Right ventricle myocardium inferior (tissue), 1 donor: Measurements from ENCODE around the gene MAT2B. TPM values are rescaled to one million over a fixed set of nuclear protein-coding genes. Genes with fewer than 3 reads are reported as not detected.
"Not testable (repeated sequence)": the region's sequence is repeated elsewhere in the genome, so short reads cannot be mapped to it uniquely, and the experiment has no call there.

Experiments used
- ATAC-seq: fragments of 200-7000 bp; cut with Tn5 transposase; one replicate; pipeline ENCODE4 v1.9.1; 2020; ENCODE audit warnings: mild to moderate bottlenecking, moderate library complexity
- DNase-seq: peaks from one replicate; pipeline ENCODE4 v3.0.0; 2021; ENCODE audit errors: missing footprints
- intact Hi-C: fragments of 100-400 bp; cut with DNase I; formaldehyde crosslinking; loops from one replicate; pipeline ENCODE4 v1.11.0; 2022
- total RNA-seq: library from RNA; stranded (reverse); fragmentation: NEBNext Ultra II Directional; extraction: Animal tissue kit (Norgen Biotek cat#: 25700); gene quantifications from one replicate; pipeline ENCODE4 v1.2.1, GENCODE V29; 2021
- donor health status: DM: no; HTN: yes; CAD: no; lungs with severe emphysema.

Gene MAT2B
- total RNA-seq, 1 donor from 2014 or later = 59.1 TPM

GRCh38 chr5:163498886-163499285 is 6.5 kb upstream of the MAT2B start:
- no peak for ATAC-seq
- intact Hi-C loops = no loop called here

GRCh38 chr5:163502521-163502920 is 2.9 kb upstream of the MAT2B start:
- intact Hi-C loops = loop anchor here (2.0 kb wide), 1 partner anchor 66 kb away; the partner anchor contains the start of gene CCNG1
- ATAC-seq = no peak
- DNase-seq = no peak

More at GRCh38 chr5:163498886-163499285, 6.5 kb upstream of the MAT2B start:
- DNase-seq = no peak

- DNase-seq (no peak), ATAC-seq (peak; percentile 17)
- intact Hi-C loops = loop anchor here (2.0 kb wide), 1 partner anchor 67 kb away; the partner anchor contains the start of gene CCNG1
Measured at GRCh38 chr5:163503106-163504078, 2.0 kb upstream of the MAT2B start.

DNA sequence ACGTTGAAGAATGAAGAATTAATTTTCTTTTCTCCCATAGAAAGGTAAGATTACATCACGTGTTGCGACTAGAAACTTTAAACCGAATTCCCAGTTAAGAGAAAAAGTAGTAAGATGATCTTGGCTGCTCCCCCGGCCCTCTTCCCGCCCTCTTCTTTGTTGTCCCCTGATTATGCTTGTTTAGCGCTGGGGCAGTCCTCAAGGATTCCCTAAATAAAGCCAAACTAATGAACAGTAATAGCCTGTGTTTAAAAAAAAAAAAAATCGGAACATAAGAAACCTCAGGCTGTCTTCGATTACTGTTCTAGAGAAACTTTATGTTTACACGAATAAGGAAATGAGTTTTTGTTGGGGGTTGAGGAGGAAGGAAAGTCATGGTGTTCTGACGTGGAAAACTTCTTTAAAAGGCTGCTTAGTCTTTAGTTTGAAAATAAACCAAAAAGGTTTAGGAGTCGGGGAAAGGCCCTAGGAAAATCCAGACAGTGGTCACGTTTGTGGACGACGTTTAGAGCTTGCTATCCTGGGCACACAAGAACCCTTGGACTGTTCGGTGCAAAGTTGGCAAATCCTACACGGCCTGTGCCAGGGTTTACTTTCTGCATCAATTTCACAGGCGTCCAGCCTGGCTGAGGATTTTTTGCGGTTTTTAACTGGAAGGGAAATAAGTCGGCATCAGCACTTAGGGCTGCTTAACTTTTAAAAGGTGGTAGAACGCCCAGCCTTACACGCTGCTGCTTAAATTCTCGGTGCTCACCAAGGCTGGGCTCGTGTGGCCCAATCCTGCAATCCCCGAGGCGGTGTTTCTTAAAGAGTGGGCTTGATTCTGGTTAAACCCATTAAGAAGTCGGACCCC is 1.1 kb upstream of the MAT2B start:
- peak; percentile 57 for DNase-seq
- peak; percentile 30 for ATAC-seq
- intact Hi-C loops = no loop called here

DNA sequence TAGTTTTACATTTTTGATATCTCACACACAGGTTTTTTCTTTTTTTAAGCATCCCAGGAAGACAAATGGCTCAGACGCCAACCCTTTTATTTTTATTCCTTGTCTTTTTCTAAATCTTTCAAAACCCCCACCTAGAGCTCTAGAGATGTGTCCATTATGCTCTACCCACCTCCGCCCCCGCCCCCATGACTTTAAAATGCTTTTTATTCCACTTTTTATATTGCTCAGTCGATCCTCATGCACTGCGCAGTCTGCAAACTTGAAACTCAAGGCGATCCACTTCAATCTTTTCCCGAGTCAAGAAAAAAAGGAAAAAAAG is 411 bp upstream of the MAT2B start:
- intact Hi-C loops = loop anchor here (1.0 kb wide), 1 partner anchor 45 kb away; the partner anchor contains the start of genes HMMR and NUDCD2
- no peak for DNase-seq
- ATAC-seq = peak; percentile 1

DNA sequence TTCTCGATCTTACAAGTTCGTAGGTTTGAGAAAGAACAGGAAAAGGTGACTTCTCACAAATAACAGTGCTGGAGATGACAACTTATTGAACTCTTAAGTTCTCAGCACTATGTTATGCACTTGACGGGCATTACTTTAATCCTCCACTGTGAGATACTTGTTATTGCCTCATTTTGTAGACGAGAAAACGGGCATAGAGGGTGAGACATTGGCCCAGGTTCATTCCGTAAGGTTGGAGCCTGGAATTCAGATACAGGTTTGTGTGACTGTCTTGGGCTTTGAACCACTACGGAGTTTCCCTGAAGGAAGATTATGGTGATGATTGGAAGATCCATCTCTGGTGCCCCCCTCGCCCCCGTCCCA is 657 bp downstream of the MAT2B start:
- no peak for ATAC-seq
- DNase-seq = no peak
- intact Hi-C loops = no loop called here

GRCh38 chr5:163506726-163507125 is 1.3 kb downstream of the MAT2B start:
- intact Hi-C loops = no loop called here
- DNase-seq (no peak), ATAC-seq (no peak)

GRCh38 chr5:163508753-163509152 is 3.3 kb downstream of the MAT2B start:
- intact Hi-C loops = no loop called here
- ATAC-seq (no peak), DNase-seq (no peak)

GRCh38 chr5:163509291-163509951 is 4.0 kb downstream of the MAT2B start:
- no peak for DNase-seq
- intact Hi-C loops = no loop called here
- ATAC-seq = no peak

GRCh38 chr5:163512526-163512925 is 7.1 kb downstream of the MAT2B start:
- intact Hi-C loops = no loop called here

GRCh38 chr5:163525096-163525495 is 19.7 kb downstream of the MAT2B start:
- no peak for ATAC-seq
- intact Hi-C loops = no loop called here
- DNase-seq = no peak

More at GRCh38 chr5:163512526-163512925, 7.1 kb downstream of the MAT2B start:
- DNase-seq = no peak
- ATAC-seq = no peak

DNA sequence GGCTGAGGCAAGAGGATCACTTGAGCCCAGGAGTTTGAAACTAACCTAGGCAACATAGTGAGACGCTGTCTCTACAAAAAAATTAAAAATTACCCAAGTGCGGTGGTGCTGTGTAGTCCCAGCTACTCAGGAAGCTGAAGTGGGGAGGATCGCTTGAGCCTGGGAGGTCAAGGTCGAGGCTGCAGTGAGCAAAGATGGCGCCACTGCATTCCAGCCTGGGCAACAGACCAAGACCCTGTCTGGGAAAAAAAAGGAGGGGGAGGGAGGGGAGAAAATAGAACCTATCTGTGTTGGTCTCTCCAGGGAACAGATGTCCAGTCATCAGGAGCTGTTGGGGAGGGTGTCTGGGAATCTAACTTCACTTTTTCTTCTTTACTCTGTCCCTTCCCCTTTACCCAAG is 24.3 kb downstream of the MAT2B start:
- intact Hi-C loops = no loop called here
- ATAC-seq = peak; percentile 85
- DNase-seq = no peak

- ATAC-seq (no peak), DNase-seq (no peak)
- intact Hi-C loops = no loop called here
Measured at GRCh38 chr5:163531272-163531671, 25.9 kb downstream of the MAT2B start.

- DNase-seq = no peak
- intact Hi-C loops = no loop called here
- no peak for ATAC-seq
Measured at GRCh38 chr5:163532171-163533084, 27.0 kb downstream of the MAT2B start.

GRCh38 chr5:163533223-163533622 is 27.8 kb downstream of the MAT2B start:
- intact Hi-C loops = no loop called here
- DNase-seq = no peak
- no peak for ATAC-seq

DNA sequence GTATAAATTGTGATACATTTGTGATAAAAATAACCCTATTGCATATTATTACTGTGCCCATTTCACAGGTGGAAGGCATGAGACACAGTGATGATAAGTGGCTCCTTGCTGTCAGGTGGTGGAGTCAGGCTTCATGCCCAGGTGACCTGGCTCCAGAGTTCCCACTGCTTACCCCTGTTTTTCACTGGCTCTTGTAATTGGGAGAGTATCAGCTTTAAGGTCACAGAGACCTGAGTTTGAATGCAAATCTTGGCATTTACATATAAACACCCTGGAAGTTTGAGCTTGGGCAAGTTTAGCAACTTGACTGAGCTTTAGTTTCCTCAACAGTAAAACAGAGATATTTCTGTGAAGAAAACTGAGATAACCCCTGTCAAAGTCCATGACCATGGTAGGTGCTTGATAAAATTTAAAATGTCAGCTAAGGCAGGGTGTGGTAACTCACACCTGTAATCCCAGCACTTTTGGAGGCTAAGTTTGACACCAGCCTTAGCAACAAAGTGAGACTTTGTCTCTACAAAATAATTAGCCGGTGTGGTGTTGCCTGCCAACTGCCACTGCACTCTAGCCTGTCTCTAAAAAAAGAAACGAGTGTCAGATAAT is 29.2 kb downstream of the MAT2B start:
- peak; percentile 80 for ATAC-seq
- intact Hi-C loops = no loop called here
- DNase-seq = no peak

- intact Hi-C loops = no loop called here
- DNase-seq (no peak), ATAC-seq (no peak)
Measured at GRCh38 chr5:163535290-163535689, 29.9 kb downstream of the MAT2B start.

DNA sequence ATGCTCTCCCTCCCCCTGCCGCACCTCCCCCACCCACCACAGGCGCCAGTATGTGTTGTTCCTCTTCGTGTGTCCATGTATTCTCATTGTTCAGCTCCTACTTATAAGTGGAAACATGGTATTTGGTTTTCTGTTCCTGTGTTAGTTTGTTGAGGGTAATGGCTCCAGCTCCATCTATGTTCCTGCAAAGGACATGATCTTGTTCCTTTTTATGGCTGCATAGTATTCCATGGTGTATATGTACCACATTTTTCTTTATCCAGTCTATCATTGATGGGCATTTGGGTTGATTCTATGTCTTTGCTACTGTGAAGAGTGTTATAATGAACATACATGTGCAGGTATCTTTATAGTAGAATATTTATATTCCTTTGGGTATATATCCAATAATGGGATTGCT is 31.0 kb downstream of the MAT2B start:
- DNase-seq, intact Hi-C loops, ATAC-seq: not testable (repeated sequence)
